HG03159 (cell line): ENCODE data around the gene SLC44A1.

Source experiments
- ATAC-seq: cut with Tn5 transposase; IDR thresholded peaks from one replicate; pipeline ENCODE4 v1.9.1; 2021; ENCODE audit warnings: mild to moderate bottlenecking, moderate library complexity; ENCODE audit not compliant: unreplicated experiment

The SLC44A1 gene

DNA sequence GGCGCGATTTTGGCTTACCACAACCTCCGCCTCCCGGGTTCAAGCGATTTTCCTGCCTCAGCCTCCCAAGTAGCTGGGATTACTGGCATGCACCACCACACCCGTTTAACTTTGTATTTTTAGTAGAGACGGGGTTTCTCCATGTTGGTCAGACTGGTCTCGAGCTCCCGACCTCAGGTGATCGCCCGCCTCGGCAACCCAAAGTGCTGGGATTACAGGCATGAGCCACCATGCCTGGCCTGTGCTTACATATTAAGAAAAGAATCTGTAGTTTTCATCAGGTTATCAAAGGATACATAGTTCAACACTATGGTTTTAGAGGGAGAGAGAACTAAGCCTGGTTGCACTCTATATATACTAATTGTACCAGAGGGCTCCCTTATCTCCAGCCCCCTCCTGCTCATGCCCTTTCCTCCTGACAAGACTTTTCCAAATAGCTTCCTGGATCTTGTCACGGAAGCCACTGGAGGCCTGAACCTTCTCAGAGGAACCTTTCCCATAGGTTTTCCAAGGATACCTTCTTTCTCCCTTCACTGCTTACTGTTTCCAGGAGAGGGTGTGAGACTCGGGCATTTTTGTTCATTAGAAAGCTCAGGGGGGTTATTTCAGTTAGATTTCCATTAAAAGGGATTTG lies 53.1 kb downstream of the SLC44A1 start:
- no peak for ATAC-seq

DNA sequence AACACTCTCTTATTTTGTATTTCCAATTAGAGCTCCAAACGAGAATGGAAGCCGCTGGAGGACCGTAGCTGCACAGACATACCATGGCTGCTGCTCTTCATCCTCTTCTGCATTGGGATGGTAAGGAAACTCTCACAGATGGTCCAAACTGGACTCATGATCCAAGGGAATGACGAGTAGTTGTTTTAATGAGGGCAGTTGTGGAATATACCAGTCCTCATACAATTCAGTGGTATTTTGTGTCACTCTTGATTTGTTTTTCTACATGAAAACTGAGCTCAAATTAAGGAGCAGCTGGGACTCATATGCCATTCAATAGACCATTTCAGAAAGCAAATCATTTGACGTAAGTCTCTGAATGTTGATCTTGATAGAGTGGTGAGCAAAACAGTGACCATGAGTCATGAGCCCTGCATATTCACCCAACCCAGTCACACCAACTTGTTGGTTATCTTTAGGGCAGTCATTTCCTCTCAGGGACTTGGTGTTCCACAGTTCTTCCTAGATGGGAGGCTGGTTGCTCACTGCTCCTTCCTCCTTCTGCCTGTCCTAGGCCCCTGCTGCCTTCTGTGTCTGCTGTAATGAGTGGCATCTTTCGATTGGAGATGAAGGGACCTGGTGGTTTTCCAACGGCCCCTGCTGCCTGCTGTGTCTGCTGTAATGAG lies 54.9 kb downstream of the SLC44A1 start:
- no peak for ATAC-seq

DNA sequence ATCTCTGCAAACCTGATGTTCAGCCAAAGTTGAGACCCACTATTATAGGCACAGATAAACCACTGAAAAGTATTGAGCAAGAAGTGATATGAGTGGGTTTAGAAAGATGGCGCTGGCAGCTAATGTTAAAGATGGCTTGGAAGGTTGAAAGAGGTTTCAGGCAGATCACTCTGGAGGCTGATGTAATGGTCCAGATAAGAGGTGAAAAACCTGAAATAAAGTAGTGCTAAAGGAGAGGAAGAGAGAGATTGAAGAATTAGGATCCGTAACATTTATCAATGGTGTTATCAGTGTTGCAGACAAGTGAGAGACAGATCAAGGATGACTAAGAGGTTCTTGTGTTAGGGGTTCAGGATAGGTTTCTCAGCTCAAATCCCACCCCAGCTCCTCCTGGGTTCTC lies 58.3 kb downstream of the SLC44A1 start:
- no peak for ATAC-seq

DNA sequence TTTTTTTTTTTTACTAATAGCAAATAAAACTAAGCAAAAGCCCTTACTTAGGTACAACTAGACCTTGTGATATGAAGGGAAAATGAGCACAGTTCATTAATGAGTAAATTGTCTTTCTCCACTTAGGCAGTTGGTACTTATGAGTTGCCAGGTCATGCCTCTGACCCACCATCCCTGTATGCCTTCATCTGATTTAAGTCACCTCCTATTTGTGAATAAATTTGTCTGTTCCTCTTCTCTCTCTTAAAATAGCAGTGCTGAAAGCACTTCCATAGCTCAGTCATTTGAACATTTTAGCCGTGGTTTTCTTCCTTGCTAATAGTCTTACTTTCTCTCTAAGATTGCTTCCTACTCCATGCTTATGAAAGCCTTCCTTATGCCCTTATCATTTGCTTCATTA lies 61.4 kb downstream of the SLC44A1 start:
- no peak for ATAC-seq

DNA sequence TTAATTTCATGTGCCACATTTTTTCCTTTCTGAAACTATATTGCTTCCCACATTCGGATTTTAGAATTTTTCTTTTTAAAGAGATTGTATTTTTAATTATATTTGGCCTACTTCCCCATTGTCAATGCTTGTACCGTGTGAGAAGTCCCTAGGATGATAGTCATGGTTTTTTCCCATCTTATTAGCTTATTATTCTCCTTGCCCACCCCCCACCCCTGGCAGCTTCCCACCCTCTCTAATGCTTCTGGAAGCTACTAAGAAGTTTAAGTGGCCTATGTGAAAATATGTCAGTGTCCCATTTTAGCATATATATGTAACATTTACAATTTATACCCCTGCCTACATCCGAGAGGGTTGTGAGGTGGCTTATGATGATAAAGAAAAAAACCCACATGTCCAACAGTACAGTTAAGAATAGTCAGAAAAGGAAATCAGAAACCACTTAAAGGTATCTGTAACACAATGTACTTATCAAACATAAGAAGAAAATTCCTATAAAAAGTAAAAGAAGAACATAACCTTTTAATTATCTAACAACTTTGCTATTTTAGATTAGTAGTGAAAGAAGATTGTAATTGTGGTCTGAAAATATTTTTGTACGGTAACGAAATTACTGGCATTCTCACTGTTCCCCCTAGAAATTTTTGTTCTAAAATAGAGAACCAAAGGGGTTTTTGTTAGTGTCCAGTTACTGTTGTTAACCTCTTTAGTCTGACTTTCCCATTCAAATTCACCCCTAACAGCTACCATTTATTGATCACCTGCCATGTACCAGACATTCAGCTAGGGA lies 62.1 kb downstream of the SLC44A1 start:
- ATAC-seq: no peak

DNA sequence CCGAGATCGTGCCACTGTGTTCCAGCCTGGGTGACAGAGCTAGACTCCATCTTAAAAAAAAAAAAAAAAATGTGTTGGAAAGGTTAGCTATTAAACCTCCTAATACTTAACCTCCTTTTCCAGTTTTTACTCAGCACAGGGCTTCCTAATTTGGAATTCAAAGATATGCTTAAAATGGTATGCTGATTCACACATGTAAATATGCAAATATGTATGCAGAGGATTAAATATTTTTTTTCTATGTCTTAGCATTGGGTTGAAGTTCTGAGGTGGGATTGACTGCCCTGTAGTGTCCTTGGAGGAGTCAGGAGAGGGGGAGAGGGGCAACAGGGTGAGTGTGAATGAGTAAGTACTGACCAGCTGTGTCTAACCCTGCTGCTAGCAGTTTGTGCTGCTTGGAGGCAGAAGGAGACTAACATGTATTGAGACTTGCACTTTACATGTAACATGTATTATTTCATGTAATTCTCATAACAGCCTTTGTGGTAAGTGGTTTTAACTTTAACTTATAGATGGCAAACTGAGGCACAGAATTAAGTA lies 63.2 kb downstream of the SLC44A1 start:
- ATAC-seq: no peak

DNA sequence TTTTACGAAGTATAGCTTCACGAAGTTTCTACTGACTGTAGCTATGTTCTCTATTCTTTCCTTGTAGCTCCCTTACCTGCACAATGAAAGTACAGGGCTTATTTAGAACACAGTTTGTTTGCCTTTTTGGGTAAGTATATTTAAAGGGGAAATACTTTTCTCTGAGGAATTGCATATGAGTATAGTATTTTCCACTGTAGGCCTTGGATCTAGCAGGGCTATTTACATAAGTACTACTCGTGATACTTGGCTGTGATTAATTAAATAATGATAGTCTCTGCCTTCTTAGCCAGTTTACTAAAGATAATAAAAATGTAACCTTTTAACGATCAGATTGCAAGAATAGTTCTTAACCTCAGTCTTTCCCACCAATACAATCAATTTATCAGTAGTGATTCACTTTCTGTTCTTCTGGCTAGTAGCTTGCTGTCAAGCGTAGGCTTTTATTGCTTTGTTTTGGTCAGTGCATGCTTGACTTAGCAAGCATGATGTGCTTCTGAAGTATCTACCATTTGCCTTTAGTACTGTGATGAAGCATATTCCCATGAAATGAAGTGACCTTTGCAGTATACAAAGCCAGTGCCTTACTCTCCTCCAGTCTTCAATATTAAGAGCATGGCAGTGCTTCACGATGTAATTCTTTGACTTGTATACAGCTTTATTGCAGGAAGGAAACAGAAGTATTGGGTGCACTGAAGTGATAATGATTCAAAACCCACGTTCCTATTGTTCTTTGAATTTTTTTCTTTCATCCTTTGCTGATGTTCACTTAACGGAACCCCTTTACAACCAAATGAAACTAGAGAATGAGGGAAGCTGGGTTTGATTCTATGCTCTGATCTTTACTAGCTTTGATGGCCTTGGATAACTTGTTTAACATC lies 64.2 kb downstream of the SLC44A1 start:
- no peak for ATAC-seq

DNA sequence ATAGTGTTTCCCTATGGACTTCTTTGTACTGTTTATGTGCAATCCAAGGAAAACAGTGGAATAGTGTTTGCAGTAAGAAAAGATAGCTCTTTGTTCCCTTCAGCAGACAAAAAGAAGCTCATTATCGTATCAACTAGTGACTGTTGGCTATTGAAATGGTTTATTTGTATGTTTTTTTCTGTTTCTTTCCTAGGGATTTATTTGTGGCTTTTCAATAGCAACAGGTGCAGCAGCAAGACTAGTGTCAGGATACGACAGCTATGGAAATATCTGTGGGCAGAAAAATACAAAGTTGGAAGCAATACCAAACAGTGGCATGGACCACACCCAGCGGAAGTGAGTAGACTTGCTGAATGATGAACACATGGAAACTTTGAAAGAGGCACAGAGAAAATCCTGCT lies 65.1 kb downstream of the SLC44A1 start:
- ATAC-seq: no peak

DNA sequence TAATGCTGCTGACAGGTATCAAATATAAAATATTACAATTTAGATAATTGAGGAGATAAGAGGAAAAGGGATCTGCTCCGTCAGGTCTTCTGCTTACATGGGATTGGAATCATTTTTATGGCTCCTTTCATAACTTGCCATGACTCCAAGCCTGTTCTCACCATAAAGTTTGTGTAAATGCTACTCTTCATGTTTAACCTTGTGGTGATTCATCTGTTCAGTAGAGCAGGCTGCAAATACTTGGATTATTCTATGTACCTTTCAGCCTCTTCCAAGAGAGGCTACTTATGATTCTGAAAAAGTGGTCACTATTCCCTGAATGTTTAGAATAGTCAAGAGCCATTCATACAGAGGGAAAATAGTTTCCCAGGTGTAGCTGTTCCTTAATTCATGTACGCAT lies 66.9 kb downstream of the SLC44A1 start:
- ATAC-seq: no peak

DNA sequence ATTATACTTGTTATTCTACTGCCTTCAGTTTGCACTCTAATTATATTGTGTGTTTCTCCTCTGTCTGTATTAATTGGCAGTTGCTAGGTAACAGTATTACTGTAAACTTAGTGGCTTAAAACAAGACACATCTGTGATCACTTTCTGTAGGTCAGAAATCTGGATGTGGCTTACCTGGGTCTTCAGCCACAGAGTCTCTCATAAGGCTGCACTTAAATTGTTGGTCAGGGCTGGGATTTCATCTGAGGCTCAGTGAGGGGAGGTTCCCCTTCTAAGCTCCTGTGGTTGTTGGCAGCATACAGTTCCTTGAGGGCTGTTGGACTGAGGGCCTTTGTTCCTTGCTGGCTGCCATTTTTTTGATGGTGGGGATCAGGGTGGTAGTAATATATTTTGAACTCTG lies 68.8 kb downstream of the SLC44A1 start:
- peak; percentile 53 for ATAC-seq

DNA sequence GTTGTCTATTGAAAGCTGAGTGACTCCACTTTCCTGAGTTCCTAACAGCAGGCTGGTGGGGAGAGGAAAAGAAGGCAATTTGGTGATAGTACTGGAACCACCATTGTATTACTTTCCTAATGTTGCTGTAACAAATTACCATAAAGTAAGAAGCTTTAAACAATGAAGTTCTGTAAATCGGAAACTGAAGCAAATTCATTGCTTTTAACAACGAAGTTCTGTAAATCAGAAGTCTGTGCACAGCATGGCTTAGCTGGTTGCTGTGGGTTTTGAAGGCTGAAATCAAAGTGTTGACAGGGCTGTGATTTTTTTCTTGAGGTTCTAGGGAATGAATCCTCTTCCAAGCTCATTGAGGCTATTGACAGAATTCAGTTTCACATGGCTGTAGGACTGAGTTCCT lies 72.3 kb downstream of the SLC44A1 start:
- ATAC-seq: no peak

DNA sequence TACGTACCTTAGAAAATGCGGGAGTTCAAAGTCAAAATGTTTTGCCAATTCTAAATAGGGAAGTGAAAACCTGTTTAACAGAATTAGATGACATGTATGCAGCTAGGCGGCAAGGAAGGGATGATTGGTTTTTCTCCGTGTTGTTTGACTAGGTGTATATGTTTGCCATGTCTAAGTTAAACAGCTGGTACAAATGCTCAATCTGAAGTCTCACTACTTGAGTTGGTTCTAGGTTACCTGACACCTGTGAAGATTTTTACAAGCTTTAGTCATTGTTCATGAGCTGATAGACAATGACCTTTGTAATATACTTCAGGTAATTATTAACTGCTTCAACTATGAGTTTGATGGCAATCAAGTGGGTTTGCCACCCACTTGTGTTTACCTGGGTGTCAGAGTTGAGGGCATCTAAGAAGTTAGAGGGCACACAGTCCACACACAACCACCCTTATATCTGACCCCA lies 74.3 kb downstream of the SLC44A1 start:
- peak; percentile 87 for ATAC-seq

DNA sequence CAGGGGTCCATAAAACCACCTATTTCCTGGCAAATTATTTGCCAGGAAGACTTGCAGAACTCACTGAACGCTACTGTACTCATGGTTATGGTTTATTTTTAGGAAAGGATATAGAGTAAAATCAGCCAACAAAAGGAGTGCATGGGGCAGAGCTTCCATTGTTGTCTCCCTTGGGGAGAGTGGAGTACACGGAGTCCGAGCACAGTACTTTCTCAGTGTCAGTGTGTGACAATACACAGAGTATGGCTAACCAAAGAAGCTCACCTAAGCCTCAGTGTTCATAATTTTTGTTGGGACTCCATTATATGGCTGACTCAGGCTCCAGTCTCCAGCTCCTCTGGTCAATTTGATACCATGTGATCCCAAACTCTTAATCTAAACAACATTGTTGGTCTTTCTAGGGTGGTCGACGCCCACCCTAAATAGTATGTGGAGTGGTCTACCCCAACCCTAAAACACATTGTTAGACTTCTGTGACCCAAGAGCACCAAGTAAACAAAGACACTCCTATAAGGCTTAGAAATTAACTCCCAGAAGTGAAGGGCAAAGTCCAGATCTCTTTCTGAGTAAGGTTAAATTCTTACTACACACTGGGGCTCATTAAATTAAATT lies 74.9 kb downstream of the SLC44A1 start:
- ATAC-seq: no peak

DNA sequence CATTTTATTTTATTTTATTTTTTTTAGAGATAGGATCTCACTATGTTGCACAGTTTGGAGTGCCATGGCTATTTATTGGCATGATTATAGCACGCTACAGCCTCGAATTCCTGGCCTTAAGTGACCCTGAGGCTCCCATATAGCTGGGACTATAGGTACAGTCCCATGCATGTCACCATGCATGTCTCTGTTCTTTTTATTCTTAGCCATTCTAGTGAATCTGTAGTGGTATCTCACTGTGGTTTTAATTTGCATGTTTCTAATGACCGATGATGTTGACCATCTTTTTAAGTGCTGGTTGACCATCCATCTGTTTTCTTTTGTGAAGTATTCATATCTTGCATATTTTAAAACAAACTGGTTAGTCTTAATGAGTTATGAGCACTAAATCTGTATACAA lies 76.1 kb downstream of the SLC44A1 start:
- ATAC-seq: peak; percentile 39

DNA sequence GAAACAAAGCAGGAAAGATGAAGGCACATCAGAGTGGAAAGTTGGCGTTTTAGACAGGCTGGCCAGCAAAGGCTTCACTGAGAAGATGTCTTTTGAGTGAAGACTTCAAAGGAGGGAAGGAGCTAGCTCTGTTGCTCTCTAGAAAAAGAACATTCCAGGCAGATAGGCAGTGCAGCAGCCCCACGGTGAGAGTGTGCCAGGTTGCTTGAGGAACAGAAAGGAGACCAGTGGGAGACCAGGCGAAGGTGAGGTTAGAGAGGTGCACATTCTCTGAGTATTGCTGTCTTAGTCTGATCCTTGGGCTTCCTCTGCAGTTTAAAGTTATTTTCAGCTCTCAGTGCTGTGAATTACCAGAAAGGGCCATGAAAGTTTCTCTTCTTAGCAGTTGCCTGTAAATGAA lies 83.8 kb downstream of the SLC44A1 start:
- no peak for ATAC-seq

DNA sequence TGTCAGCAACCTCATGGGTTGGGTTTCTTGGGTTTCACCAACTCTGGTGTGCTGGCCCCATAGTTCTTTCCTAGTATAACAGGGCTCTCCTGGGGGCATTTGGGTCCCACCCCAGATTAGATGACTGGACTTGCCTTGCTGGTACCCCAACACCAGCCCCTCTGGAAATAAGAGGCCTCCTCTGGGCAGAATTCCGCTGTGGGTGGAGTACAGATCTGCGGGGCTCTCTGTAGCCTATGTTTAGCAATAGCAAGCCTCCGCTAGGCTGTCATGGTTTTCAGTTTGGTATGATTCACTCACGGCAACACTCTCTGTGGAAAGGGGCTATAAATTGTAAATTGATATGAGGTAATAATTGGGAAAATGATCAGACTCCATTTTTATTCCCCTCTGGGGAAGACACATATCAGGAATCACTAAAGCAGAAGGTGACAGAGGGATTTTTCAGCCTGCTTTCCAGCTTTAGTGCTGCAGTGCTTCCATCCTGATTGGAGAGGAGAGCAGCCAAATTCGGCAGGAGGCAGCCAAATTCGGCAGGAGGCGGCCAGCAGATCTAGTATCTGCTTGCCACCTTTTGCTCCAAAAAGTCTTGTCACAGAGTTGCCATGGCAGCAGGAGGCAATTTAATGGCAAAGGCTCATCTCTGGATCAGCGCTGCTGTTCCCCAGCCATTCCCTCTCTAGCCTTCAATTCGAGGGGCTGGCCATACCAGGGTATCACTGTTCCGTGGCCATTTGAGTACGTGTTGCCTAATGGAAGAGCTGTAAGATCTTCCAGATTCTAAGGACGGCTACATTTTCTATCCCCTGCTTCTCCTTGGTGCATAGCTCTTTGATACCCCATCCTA lies 84.6 kb downstream of the SLC44A1 start:
- ATAC-seq: no peak

DNA sequence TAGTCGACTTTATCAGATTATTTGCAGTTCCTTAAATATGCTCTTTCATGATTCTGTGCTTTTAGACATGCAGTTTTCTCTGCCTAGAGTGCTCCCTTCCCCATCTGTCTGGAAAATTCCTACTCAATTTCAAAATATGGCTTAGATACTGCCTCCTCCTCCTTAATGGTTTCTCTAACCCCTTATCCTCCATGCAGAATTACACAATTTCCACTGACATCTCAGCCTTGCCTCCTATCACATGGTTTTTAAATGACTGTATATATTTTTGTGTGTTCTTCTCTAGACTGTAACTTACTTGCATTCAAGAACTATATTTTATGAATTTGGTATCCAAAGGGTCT lies 85.2 kb downstream of the SLC44A1 start:
- ATAC-seq: no peak

DNA sequence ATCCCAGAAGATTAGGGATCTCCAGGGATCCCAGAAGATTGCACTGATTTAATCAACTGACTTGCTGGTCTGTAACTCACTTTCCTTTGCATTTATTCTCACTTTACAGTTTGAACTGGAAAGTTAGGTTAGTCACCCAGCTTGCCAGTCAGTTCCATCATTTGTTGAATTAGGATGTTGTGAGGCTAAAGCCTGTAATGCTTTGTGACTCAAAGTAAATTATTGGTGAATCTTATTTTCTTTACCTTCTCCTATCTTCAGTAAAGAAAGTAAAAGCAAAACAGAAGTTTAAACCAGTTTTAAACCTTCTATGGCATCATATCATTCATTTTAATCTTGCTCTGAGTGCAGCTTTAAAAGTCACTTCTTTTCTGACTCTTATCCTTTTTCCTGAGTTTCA lies 85.8 kb downstream of the SLC44A1 start:
- peak; percentile 39 for ATAC-seq

DNA sequence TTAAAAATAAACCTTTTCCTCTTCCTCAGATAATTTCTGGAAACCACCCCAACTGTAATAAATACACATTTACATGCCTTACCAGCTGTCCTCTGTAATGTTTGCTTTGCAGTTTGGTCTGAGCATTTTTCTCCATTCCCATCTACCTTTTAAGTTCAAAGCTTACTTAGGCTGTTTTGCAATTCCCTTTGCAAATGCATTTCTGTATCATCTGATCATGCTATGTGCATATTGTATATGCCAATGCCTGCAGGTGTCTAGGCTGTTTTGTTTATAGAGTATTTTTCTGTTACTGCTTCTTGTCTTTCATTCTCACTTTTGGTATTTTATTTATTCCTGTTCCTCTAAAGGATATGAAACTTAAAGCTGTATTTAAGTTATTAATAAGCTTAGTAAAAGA lies 86.3 kb downstream of the SLC44A1 start:
- peak; percentile 56 for ATAC-seq

DNA sequence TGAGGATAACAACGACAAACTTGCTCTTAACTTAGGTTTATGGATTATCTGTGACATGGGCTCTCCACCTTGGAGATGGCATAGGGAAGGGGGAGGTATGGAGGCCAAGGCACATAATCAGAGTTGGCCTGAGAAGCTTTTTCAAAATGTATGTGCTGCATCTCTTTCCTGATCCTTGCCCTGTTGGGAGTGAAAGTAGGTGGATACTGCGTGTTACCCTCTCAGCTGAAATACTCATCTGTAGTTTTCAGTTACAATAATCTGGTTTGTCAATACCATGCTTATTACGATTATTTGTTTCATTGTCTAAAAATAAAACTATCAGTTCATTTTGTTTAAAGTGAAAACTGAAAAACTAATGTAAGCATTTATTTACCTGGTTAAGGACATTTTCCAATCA lies 86.7 kb downstream of the SLC44A1 start:
- ATAC-seq: no peak
